Amniotic epithelial cell (primary cell): ENCODE results near the gene PIF1.

Experiments used
- DNase-seq: peaks from one replicate; pipeline ENCODE4 v3.0.0-alpha.2; 2010; ENCODE audit warnings: low read depth

Gene PIF1

GRCh38 chr15:64825431-64826294, at the start of gene PIF1:
Gene PIF1 (minus strand): TSS chr15:64825647. CDS start chr15:64824335, 1,312 bp downstream.
- DNase-seq = peak; percentile 99

- no peak for DNase-seq
Observed at GRCh38 chr15:64870353-64870752, 44.9 kb upstream of the PIF1 start.

- no peak for DNase-seq
Observed at GRCh38 chr15:64869501-64869900, 44.1 kb upstream of the PIF1 start.

- peak; percentile 90 for DNase-seq
Observed at GRCh38 chr15:64865998-64866520, 40.6 kb upstream of the PIF1 start.

GRCh38 chr15:64865126-64865997, 39.9 kb upstream of the PIF1 start:
- no peak for DNase-seq

- DNase-seq = no peak
Observed at GRCh38 chr15:64864068-64864467, 38.6 kb upstream of the PIF1 start.

GRCh38 chr15:64862408-64862807, 37.0 kb upstream of the PIF1 start:
- DNase-seq = no peak

GRCh38 chr15:64861960-64862359, 36.5 kb upstream of the PIF1 start:
- DNase-seq = no peak

- DNase-seq = no peak
Observed at GRCh38 chr15:64861331-64861730, 35.9 kb upstream of the PIF1 start.

- no peak for DNase-seq
Observed at GRCh38 chr15:64859226-64859625, 33.8 kb upstream of the PIF1 start.

GRCh38 chr15:64858021-64858575, 32.7 kb upstream of the PIF1 start:
- DNase-seq = peak; percentile 55

- DNase-seq = peak; percentile 93
Observed at GRCh38 chr15:64857421-64857820, 32.0 kb upstream of the PIF1 start.

GRCh38 chr15:64856429-64857145, 31.1 kb upstream of the PIF1 start:
- DNase-seq = peak; percentile 71

- no peak for DNase-seq
Observed at GRCh38 chr15:64855205-64855975, 29.9 kb upstream of the PIF1 start.

- no peak for DNase-seq
Observed at GRCh38 chr15:64854526-64854925, 29.1 kb upstream of the PIF1 start.

GRCh38 chr15:64854041-64854440, 28.6 kb upstream of the PIF1 start:
- no peak for DNase-seq

GRCh38 chr15:64851503-64851840, 26.0 kb upstream of the PIF1 start:
- DNase-seq = peak; percentile 95

- no peak for DNase-seq
Observed at GRCh38 chr15:64850778-64851502, 25.5 kb upstream of the PIF1 start.

GRCh38 chr15:64847876-64848716, 22.6 kb upstream of the PIF1 start:
- no peak for DNase-seq
